Naive B cell (primary cell): Measurements from ENCODE around the gene NARS2. TPM values are rescaled to one million over a fixed set of nuclear protein-coding genes. Genes with fewer than 3 reads are reported as not detected.
A peak's percentile ranks its signal among the peaks of the same experiment; 100 is the strongest.

Source experiments
- ATAC-seq, 2 donors: fragments of 150-1000 bp; cut with Tn5 transposase; 2 replicates each; pipeline ENCODE4 v1.10.0; 2021; ENCODE audit warnings: low read depth in 2 of 2, mild to moderate bottlenecking in 2 of 2, moderate library complexity in 2 of 2
- DNase-seq: peaks from one replicate; pipeline ENCODE4 v3.0.0; 2022
- H3K27ac Mint-ChIP-seq, 6 donors: one replicate each; pipeline ENCODE4 v1.8.0; 2020 to 2022; ENCODE audit warnings: mild to moderate bottlenecking in 6 of 6, mixed read lengths in 6 of 6, moderate library complexity in 5 of 6, inconsistent platforms in 2 of 6
- H3K27me3 Mint-ChIP-seq, 3 donors: one replicate each; pipeline ENCODE4 v1.8.0; 2021 to 2022; ENCODE audit warnings: mixed read lengths in 3 of 3, mild to moderate bottlenecking in 1 of 3
- H3K36me3 Mint-ChIP-seq, 2 donors: one replicate each; pipeline ENCODE4 v1.8.0; 2020 to 2022; ENCODE audit warnings: mixed read lengths in 2 of 2, inconsistent platforms in 1 of 2, mild to moderate bottlenecking in 1 of 2
- H3K4me1 Mint-ChIP-seq, 3 donors: one replicate each; pipeline ENCODE4 v1.8.0; 2020 to 2022; ENCODE audit warnings: mixed read lengths in 3 of 3, inconsistent platforms in 1 of 3, mild to moderate bottlenecking in 1 of 3, moderate library complexity in 1 of 3
- H3K4me3 Mint-ChIP-seq, 8 donors: one replicate each; pipeline ENCODE4 v1.8.0; 2020 to 2022; ENCODE audit warnings: mild to moderate bottlenecking in 8 of 8, mixed read lengths in 8 of 8, moderate library complexity in 8 of 8, inconsistent platforms in 2 of 8
- H3K9me3 Mint-ChIP-seq, 7 donors: one replicate each; pipeline ENCODE4 v1.8.0; 2020 to 2022; ENCODE audit warnings: mixed read lengths in 7 of 7, mild to moderate bottlenecking in 5 of 7, inconsistent platforms in 2 of 7, moderate library complexity in 1 of 7
- polyA plus RNA-seq, 6 donors: library from polyadenylated mRNA; unstranded; fragments of 300-500 nt; fragmentation: Illumina TruSeq; gene quantifications; one replicate each; pipeline ENCODE4 v1.2.3, GENCODE V29; 2021; ENCODE audit warnings: low read depth in 6 of 6

Gene NARS2
- polyA plus RNA-seq, 6 donors from 2014 or later, result 11.4 to 16.4 (median 15.3) TPM

DNA sequence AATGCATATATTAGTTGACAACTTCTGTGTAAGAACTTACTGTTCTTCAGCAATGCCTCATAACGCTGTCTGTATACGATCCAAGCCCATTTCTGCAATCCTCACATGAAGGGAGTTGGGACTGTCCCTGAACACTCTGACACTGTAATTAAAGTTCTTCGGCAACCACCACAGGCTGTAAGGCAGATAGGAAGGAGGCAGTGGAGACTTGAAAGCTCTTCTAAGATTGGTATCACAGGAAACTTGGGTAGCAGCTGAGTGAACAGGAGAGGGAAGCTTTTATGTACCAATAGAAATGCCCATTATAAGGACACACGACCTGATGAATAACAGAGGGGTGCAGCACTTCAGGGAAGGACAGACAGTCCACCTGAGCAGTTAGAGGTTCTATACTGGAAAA is 145.0 kb downstream of the NARS2 start:
- peak overlapping the region; percentile 1 to 85 (median 55) for H3K4me3 Mint-ChIP-seq
- H3K36me3 Mint-ChIP-seq, result peaks cover 0 to 2% of the 10 kb centered on the region in 2 donors
- DNase-seq, result peak; percentile 66
- no peaks in the 10 kb centered on the region for H3K27me3 Mint-ChIP-seq
- peaks cover 0 to under 1% (median 0%) of the 10 kb centered on the region in 7 donors for H3K9me3 Mint-ChIP-seq
- ATAC-seq, result peak; percentile 85 to 89
- peak overlapping the region; percentile 46 to 96 (median 80) for H3K27ac Mint-ChIP-seq
- peaks cover 37 to 55% (median 52%) of the 10 kb centered on the region in 3 donors for H3K4me1 Mint-ChIP-seq

DNA sequence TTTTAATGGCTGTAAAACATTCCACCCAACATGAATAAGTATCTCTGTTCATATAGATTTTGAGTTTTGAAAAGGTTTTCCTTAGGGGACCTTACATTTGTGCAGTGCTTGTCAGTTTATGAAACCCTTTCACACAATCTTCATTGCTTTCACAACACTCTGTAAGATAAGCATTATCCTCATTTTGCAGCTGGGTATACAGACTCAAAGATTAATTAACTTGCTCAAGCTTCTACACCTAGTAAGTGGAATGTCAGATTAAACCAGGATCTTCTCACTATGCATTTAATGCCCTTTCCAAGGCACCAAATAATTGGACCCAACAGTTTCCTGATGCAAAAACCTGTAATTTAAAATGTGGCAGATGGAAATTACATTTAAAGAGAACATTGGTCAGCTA is 145.5 kb downstream of the NARS2 start:
- DNase-seq (no peak), ATAC-seq (no peak)
- Mint-ChIP-seq H3K9me3 (peaks cover 0 to 4% (median 0%) of the 10 kb centered on the region in 7 donors), H3K36me3 (peaks cover 0 to 5% of the 10 kb centered on the region in 2 donors), H3K4me1 (peaks cover 42 to 59% (median 57%) of the 10 kb centered on the region in 3 donors), H3K4me3 (peak overlapping the region in 7 of 8 donors; percentile 1 to 85 (median 57)), H3K27ac (peak overlapping the region in 5 of 6 donors; percentile 46 to 96 (median 83)), H3K27me3 (no peaks in the 10 kb centered on the region)

DNA sequence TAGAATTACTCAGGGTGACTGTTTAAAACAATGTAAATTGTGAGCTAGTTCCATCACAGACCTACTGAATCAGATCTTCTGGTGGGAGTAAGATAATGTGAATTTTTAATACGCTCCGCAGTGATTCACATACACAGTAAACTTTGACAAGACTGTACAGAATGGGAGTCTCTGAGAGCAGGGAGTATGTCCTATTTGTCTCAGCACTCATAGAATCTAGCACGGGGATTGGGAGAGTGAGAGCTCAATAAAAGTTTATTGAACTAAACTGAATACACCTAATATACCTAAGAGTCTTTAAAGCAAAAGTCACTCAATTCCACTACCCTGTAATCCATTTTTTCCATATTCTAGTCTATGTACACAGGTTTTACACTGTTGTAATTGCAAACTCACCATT is 145.9 kb downstream of the NARS2 start:
- peak overlapping the region in 3 of 6 donors; percentile 40 to 69 (median 51) for H3K27ac Mint-ChIP-seq
- DNase-seq (no peak), ATAC-seq (no peak)
- peaks cover 46 to 63% (median 61%) of the 10 kb centered on the region in 3 donors for H3K4me1 Mint-ChIP-seq
- no peaks in the 10 kb centered on the region for H3K27me3 Mint-ChIP-seq
- H3K9me3 Mint-ChIP-seq, result peaks cover 0 to 4% (median 0%) of the 10 kb centered on the region in 7 donors
- H3K36me3 Mint-ChIP-seq, result peaks cover 0 to 5% of the 10 kb centered on the region in 2 donors
- H3K4me3 Mint-ChIP-seq, result peak overlapping the region in 6 of 8 donors; percentile 57 to 88 (median 82)

DNA sequence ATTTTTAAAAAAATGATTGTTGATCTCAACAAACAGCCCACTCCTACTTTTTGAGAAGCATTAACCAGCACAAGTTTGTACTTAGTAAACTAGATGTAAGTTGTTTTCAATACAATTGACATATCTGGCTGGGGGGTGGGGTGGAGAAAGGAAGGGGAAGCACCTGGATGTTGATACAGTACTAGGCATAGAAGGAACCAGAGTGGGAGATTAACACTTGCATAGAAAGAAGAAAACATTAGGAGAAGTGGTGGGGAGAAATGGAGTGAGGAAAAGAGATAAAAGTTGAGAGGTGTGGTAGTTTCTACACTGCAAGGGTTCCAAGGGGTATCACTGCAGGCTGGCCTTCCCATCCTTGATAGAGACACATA is 146.4 kb downstream of the NARS2 start:
- Mint-ChIP-seq H3K36me3 (peaks cover 0 to 5% of the 10 kb centered on the region in 2 donors), H3K4me3 (peak overlapping the region in 7 of 8 donors; percentile 57 to 88 (median 81)), H3K27ac (peak overlapping the region in 4 of 6 donors; percentile 17 to 93 (median 58)), H3K9me3 (peaks cover 0 to 4% (median 0%) of the 10 kb centered on the region in 7 donors), H3K4me1 (peaks cover 46 to 63% (median 62%) of the 10 kb centered on the region in 3 donors), H3K27me3 (no peaks in the 10 kb centered on the region)
- ATAC-seq, result peak; percentile 15 to 17
- DNase-seq, result no peak

DNA sequence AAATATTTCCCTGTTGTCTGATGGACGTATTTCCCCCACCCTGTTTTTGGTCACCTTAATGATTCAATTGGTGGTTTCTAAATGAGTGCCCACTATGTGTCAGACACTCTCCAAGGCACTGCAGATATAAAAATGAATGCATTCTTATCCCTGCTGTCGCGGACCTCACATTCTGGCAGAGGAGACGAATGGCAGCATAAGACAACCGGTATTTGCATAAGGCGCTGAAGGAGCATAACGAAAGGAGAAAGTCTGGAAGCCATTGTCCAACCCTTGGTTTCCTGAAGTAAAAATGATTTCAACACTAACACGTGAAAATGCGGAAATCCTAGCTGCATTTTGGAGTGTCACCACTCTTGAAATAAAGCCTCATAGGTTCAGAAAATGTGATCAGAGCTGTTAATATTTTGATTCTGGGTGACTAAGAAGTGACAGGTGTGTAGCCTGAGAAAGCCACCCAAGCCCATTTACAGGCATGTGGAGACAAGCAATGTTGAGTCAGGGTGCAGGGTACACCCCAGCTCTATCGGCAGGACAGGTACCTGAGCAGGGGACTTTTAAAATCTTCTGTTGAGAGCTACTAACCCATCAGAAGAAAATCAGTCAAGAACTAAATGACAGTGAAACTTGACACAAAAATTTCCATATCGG is 146.9 kb downstream of the NARS2 start:
- peak overlapping the region; percentile 49 to 88 (median 75) for H3K4me3 Mint-ChIP-seq
- no peaks in the 10 kb centered on the region for H3K27me3 Mint-ChIP-seq
- peaks cover 0 to 5% of the 10 kb centered on the region in 2 donors for H3K36me3 Mint-ChIP-seq
- peaks cover 0 to 4% (median 0%) of the 10 kb centered on the region in 7 donors for H3K9me3 Mint-ChIP-seq
- peaks cover 46 to 63% (median 61%) of the 10 kb centered on the region in 3 donors for H3K4me1 Mint-ChIP-seq
- ATAC-seq (peak in 1 of 2 donors; percentile 17), DNase-seq (peak; percentile 22)
- peak overlapping the region in 4 of 6 donors; percentile 11 to 93 (median 66) for H3K27ac Mint-ChIP-seq

DNA sequence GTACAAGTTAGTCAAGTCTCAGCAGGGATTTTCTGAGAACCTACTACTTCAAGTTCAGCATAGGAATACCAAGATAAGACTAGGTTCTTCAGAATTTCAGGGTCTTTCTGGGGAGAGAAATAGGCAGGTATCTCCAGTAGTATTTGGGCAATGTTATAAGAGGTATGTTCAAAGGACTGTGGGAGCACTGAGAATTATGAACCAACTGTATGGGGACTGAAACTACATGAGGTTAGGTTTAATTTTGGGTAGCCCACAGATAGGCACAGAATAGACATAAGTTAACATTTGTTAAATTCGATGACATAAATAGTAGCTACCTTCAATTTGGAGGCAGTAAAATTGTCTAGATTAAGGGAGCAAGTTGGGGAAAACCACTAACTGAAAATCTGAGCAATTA is 147.8 kb downstream of the NARS2 start:
- peaks cover 48 to 60% (median 56%) of the 10 kb centered on the region in 3 donors for H3K4me1 Mint-ChIP-seq

DNA sequence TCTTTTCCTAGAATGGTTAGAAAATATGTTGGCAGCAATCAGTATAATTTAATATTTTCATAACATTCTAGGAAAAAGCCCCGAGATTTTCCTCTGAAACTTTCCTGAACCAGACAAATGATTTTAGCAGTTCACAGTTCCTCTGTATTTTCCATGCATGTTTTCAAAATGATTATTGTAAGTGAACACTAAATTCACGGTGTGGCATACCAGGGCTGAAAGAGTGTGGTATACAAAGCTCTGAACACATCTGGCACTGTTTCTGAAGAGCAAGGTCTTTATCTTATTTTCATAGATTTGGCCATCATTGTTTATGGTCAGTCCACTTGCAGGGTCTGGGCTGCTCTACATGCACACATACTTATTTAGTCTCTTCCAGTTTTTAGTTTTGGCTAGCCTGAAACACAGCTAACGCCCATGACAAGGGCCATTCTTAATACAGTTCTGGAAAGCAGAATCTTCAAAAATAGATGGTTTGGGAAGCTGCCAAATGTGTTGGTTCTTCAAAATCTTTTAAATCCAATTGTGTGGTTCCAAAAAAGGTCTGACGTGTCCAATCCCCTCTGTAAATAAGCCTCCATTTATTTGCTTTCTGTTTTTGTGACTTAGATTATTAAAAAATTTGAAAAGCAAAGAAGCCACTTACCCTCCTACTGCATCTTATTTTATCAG is 149.1 kb downstream of the NARS2 start:
- no peak for DNase-seq
- Mint-ChIP-seq H3K36me3 (peaks cover 0 to 5% of the 10 kb centered on the region in 2 donors), H3K27me3 (no peaks in the 10 kb centered on the region), H3K4me3 (peak overlapping the region in 2 of 8 donors; percentile 81 to 86), H3K4me1 (peaks cover 53 to 68% (median 64%) of the 10 kb centered on the region in 3 donors), H3K9me3 (peaks cover 0 to 4% (median 0%) of the 10 kb centered on the region in 7 donors), H3K27ac (peak overlapping the region in 4 of 6 donors; percentile 59 to 98 (median 86))
- no peak for ATAC-seq

More for the DNA sequence above, 147.8 kb downstream of the NARS2 start:
- H3K9me3 Mint-ChIP-seq, result peaks cover 0 to 4% (median 0%) of the 10 kb centered on the region in 7 donors
- H3K27me3 Mint-ChIP-seq, result no peaks in the 10 kb centered on the region
- ATAC-seq (no peak), DNase-seq (no peak)
- H3K36me3 Mint-ChIP-seq, result peaks cover 0 to 5% of the 10 kb centered on the region in 2 donors
- peak overlapping the region in 2 of 8 donors; percentile 57 to 82 for H3K4me3 Mint-ChIP-seq
- H3K27ac Mint-ChIP-seq, result peak overlapping the region in 2 of 6 donors; percentile 15 to 69

DNA sequence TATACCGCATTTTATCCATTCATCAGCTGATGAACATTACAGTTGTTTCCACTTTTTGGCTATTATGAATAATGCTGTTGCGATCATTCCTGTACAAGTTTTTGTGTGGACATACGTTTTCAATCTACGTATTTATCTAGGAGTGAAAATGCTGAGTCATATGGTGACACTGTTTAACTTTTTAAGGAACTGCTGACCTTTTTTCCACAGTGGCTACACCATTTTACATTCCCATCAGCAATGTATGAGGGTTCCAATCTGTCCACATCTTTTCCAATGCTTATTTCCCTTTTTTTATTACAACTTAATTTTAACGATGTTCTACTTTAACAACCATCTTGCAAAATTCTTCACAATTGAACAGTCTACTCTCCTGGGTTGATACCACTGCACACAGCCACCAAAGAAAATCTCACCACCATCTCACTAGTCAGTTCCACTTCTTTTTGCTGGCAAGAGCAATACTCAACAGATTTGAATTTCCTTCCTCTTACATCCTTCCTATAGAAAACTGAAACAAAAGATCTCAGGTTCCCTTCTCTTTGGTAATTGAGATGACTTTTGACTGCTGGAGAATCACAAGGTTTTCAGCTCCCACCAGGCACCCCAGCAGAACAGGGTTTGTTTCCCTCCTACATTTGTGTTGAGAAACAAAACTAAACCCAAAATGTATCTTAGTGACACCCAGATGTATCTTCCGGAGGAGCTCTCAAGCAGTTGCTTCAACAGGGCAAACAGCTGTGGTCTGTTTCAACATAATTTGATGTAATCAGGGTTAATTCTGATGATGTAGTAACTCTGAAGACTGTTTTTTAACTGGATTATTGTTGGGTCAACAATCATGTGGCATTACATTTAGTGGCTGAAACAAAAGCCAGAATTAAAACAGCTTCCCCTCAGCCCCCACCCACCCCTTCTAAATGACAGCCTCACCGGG is 150.1 kb downstream of the NARS2 start:
- Mint-ChIP-seq H3K27ac (peak overlapping the region; percentile 74 to 98 (median 92)), H3K36me3 (peaks cover 0 to 5% of the 10 kb centered on the region in 2 donors), H3K4me1 (peaks cover 52 to 69% (median 62%) of the 10 kb centered on the region in 3 donors), H3K9me3 (peaks cover 0 to 4% (median 0%) of the 10 kb centered on the region in 7 donors), H3K4me3 (peak overlapping the region; percentile 17 to 87 (median 78)), H3K27me3 (no peaks in the 10 kb centered on the region)
- ATAC-seq, result peak; percentile 53 to 61
- peak; percentile 67 for DNase-seq

DNA sequence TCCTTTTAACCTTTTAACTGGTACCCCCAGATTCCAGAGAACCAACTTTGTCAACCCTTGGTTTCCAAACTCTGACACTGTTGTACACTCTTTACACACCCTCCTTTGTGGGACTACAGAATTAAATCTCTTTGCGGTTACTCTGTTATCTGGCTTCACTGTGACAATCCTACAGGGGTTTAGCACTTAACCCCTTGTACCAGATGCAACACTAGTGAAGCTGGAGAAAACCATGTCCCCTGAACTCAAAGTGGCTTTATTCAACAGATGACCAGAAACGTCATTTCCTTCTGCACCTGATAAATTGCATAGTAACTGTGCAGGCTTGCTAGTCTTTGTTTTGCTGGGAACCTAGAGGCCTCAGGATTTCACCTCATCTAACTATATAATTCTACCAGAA is 151.4 kb downstream of the NARS2 start:
- Mint-ChIP-seq H3K27ac (no peak overlapping the region), H3K27me3 (no peaks in the 10 kb centered on the region), H3K4me1 (peaks cover 53 to 69% (median 64%) of the 10 kb centered on the region in 3 donors), H3K9me3 (peaks cover 0 to 4% (median 0%) of the 10 kb centered on the region in 7 donors), H3K4me3 (no peak overlapping the region), H3K36me3 (peaks cover 0 to 5% of the 10 kb centered on the region in 2 donors)
- ATAC-seq, result no peak
- no peak for DNase-seq

DNA sequence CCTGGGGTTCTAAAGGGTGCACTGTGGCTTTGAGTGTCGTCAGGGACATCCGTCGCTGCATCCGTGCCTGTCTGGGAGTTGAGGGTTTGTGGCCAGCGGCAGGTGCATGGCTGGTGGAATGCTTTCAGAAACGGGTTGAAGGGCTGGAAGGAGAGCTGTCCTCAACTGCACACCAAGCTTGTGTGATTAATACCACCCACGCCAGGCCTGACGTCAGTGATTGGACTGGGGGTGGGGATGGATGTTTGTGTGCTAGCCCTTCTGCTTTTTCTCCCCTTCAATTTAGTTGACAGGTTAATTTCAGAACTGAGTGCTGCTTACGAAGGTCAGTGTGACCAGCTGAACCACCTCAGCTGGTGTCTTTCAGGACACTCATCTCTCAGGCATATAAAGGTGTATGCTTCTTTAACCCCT is 153.9 kb downstream of the NARS2 start:
- peaks cover 0 to 5% of the 10 kb centered on the region in 2 donors for H3K36me3 Mint-ChIP-seq
- peak overlapping the region; percentile 61 to 90 (median 72) for H3K4me3 Mint-ChIP-seq
- H3K9me3 Mint-ChIP-seq, result peaks cover 0 to 4% (median 0%) of the 10 kb centered on the region in 7 donors
- no peaks in the 10 kb centered on the region for H3K27me3 Mint-ChIP-seq
- H3K4me1 Mint-ChIP-seq, result peaks cover 52 to 65% (median 57%) of the 10 kb centered on the region in 3 donors
- DNase-seq, result peak; percentile 82
- peak; percentile 36 to 52 for ATAC-seq
- peak overlapping the region; percentile 53 to 95 (median 86) for H3K27ac Mint-ChIP-seq

DNA sequence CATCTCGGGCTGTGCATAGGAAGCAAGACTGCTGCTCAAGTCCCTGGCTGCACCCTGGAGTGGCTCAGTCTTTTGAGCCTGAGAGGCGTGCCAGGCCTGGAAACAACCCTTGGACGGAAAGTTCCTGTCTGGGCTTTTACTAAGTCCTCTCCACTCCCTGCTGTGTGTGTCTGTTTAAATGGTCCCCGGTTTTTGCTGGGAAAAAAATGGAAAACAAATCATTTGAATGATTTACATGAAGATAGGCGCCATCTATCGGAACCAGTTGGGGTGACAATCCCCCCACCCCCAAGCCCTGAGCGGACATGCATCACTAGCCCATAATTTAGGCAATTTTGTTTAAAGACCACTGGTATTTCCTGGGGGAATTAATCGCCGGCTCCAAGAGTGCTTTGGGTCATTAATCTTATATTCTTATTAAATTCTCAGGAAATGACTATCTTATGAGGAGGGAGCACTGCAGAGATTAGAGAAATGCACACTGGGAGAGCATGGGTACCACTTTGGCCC is 154.4 kb downstream of the NARS2 start:
- peaks cover 55 to 66% (median 62%) of the 10 kb centered on the region in 3 donors for H3K4me1 Mint-ChIP-seq
- H3K9me3 Mint-ChIP-seq, result peaks cover 0 to 4% (median 0%) of the 10 kb centered on the region in 7 donors
- peaks cover 0 to 5% of the 10 kb centered on the region in 2 donors for H3K36me3 Mint-ChIP-seq
- H3K4me3 Mint-ChIP-seq, result peak overlapping the region; percentile 61 to 90 (median 72)
- H3K27me3 Mint-ChIP-seq, result no peaks in the 10 kb centered on the region
- ATAC-seq, result no peak
- peak overlapping the region in 5 of 6 donors; percentile 86 to 95 (median 87) for H3K27ac Mint-ChIP-seq
- DNase-seq, result no peak

DNA sequence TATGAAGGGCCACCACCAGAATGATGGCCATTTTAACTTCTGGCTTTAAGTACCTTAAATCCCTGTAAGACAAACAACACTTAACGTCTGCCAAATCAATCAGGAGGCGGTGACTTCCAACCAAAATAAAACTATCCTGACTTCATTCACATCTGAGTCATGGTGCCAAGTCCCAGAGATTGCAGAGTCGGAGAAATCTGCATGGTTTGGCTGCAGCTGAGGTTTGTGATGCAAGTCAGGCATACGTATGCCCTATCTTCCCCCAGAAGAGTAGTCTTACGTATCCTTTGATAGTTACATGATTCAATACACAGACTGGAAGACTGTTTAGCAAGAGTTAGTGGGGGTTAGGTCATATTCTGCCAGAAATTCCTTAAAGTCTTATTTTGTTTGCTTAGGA is 155.3 kb downstream of the NARS2 start:
- Mint-ChIP-seq H3K9me3 (no peaks in the 10 kb centered on the region), H3K36me3 (no peaks in the 10 kb centered on the region), H3K4me1 (peaks cover 49 to 65% (median 62%) of the 10 kb centered on the region in 3 donors), H3K4me3 (peak overlapping the region in 7 of 8 donors; percentile 22 to 98 (median 86)), H3K27ac (peak overlapping the region in 3 of 6 donors; percentile 35 to 71 (median 70)), H3K27me3 (no peaks in the 10 kb centered on the region)
- no peak for DNase-seq
- ATAC-seq, result no peak
